IMR-90 (cell line): Measurements from ENCODE around the gene NLRC5. TPM values are rescaled to one million over a fixed set of nuclear protein-coding genes. Genes with fewer than 3 reads are reported as not detected.
"Not testable (repeated sequence)": the region's sequence is repeated elsewhere in the genome, so short reads cannot be mapped to it uniquely, and the experiment has no call there.

ENCODE experiments used
- ATAC-seq: fragments of 200-7000 bp; cut with Tn5 transposase; 2 replicates; pipeline ENCODE4 v1.9.1; 2020; ENCODE audit warnings: low read depth, mild to moderate bottlenecking, moderate library complexity
- BruUV-seq: library from RNA; stranded (reverse); fragments of 400-500 nt; replicated peaks from 2 replicates; lab custom pipeline; 2021; lab: Mats Ljungman, UMichigan
- CTCF ChIA-PET: fragments of 300-600 bp; formaldehyde crosslinking; extraction: SDS; loops from one replicate; lab custom pipeline; 2021; ENCODE audit warnings: antibody characterized with exemption; lab: Yijun Ruan, JAX
- POLR2A ChIA-PET: fragments of 300-600 bp; sonication (Branson Sonifier 250); formaldehyde crosslinking; loops from one replicate; lab custom pipeline; 2022; ENCODE audit warnings: antibody characterized with exemption; ENCODE audit not compliant: unreplicated experiment; lab: Charles Lee
- DNase-seq: peaks from one replicate; pipeline ENCODE4 v3.0.0; 2013
- H2AFZ ChIP-seq: replicated peaks from 2 replicates; pipeline ENCODE3; 2013; ENCODE audit warnings: low read length, mild to moderate bottlenecking; ENCODE audit not compliant: poor library complexity
- H2AK5ac ChIP-seq: 2 replicates; pipeline ENCODE4 v1.6.1; 2013; ENCODE audit warnings: low read depth, low read length, inconsistent platforms
- H2AK9ac ChIP-seq: replicated peaks from 2 replicates; pipeline ENCODE3; 2013; ENCODE audit warnings: mild to moderate bottlenecking, low read depth, low read length, moderate library complexity; ENCODE audit not compliant: poor library complexity
- H2BK120ac ChIP-seq: 2 replicates; pipeline ENCODE4 v1.6.1; 2013; ENCODE audit warnings: low read depth, low read length, inconsistent platforms
- H2BK15ac ChIP-seq: 3 replicates; pipeline ENCODE4 v1.6.1; 2013; ENCODE audit warnings: low read depth, low read length, inconsistent platforms
- H2BK20ac ChIP-seq: 2 replicates; pipeline ENCODE4 v1.6.1; 2013; ENCODE audit warnings: low read depth, mild to moderate bottlenecking, inconsistent platforms, low read length, moderate library complexity
- H2BK5ac ChIP-seq: 2 replicates; pipeline ENCODE4 v1.6.1; 2013; ENCODE audit warnings: mild to moderate bottlenecking, low read depth, low read length, inconsistent platforms; ENCODE audit not compliant: poor library complexity, severe bottlenecking
- H3K14ac ChIP-seq: replicated peaks from 2 replicates; pipeline ENCODE4 v1.6.1; 2013; ENCODE audit warnings: low read depth, low read length, inconsistent platforms
- H3K18ac ChIP-seq: 2 replicates; pipeline ENCODE4 v1.6.1; 2013; ENCODE audit warnings: low read depth, low read length, control low read depth
- H3K23ac ChIP-seq: 2 replicates; pipeline ENCODE4 v1.6.1; 2013; ENCODE audit warnings: low read depth, low read length, inconsistent platforms
- H3K27ac ChIP-seq: 2 replicates; pipeline ENCODE4 v1.5.1; 2013; ENCODE audit warnings: mild to moderate bottlenecking, control low read depth, low read length; ENCODE audit not compliant: insufficient read depth
- H3K27me3 ChIP-seq: 2 replicates; pipeline ENCODE4 v1.6.1; 2013; ENCODE audit warnings: low read length; ENCODE audit not compliant: control insufficient read depth, insufficient read depth
- H3K36me3 ChIP-seq: 2 replicates; pipeline ENCODE4 v1.6.1; 2013; ENCODE audit warnings: low read length, mixed read lengths; ENCODE audit not compliant: control insufficient read depth, insufficient read depth
- H3K4ac ChIP-seq: 2 replicates; pipeline ENCODE4 v1.6.1; 2013; ENCODE audit warnings: low read depth, low read length, inconsistent platforms
- H3K4me1 ChIP-seq: 2 replicates; pipeline ENCODE4 v1.6.1; 2013; ENCODE audit warnings: low read length, mixed read lengths; ENCODE audit not compliant: control insufficient read depth, insufficient read depth
- H3K4me2 ChIP-seq: 2 replicates; pipeline ENCODE4 v1.6.1; 2013; ENCODE audit warnings: low read depth, mild to moderate bottlenecking, control low read depth, low read length, moderate library complexity
- H3K4me3 ChIP-seq: 2 replicates; pipeline ENCODE4 v1.5.1; 2013; ENCODE audit warnings: low read depth, mild to moderate bottlenecking, control low read depth, low read length, moderate library complexity; ENCODE audit not compliant: insufficient read depth
- H3K56ac ChIP-seq: 2 replicates; pipeline ENCODE4 v1.6.1; 2013; ENCODE audit warnings: low read length, inconsistent platforms; ENCODE audit not compliant: insufficient read depth; ENCODE audit errors: extremely low read depth
- H3K79me1 ChIP-seq, 2 experiments: 2 replicates each; pipeline ENCODE4 v1.6.1; 2013; ENCODE audit warnings: low read length in 2 of 2, inconsistent platforms in 1 of 2, low read depth in 1 of 2
- H3K9ac ChIP-seq: 2 replicates; pipeline ENCODE4 v1.6.1; 2013; ENCODE audit warnings: low read depth, low read length, control low read depth
- H3K9me1 ChIP-seq: 2 replicates; pipeline ENCODE4 v1.6.1; 2013; ENCODE audit warnings: low read length, inconsistent platforms; ENCODE audit not compliant: insufficient read depth
- H3K9me3 ChIP-seq: 2 replicates; pipeline ENCODE4 v1.6.1; 2013; ENCODE audit warnings: low read length; ENCODE audit not compliant: control insufficient read depth, insufficient read depth
- H4K20me1 ChIP-seq: 2 replicates; pipeline ENCODE4 v1.6.1; 2013; ENCODE audit warnings: low read length, inconsistent platforms; ENCODE audit not compliant: insufficient read depth
- H4K5ac ChIP-seq: 2 replicates; pipeline ENCODE4 v1.6.1; 2013; ENCODE audit warnings: mild to moderate bottlenecking, low read depth, low read length, control low read depth
- H4K8ac ChIP-seq, 2 experiments: 2 replicates each; pipeline ENCODE4 v1.6.1; 2013; ENCODE audit warnings: low read depth in 2 of 2, low read length in 2 of 2, control low read depth in 1 of 2, inconsistent platforms in 1 of 2
- H4K91ac ChIP-seq: 2 replicates; pipeline ENCODE4 v1.6.1; 2013; ENCODE audit warnings: low read depth, low read length, inconsistent platforms; ENCODE audit not compliant: insufficient read depth
- WGBS, 2 experiments: methylation state at CpG; one replicate each; pipeline versions ENCODE4 v1.1.5 to v1.1.7; 2013; ENCODE audit warnings: missing lambda C conversion rate in 2 of 2; ENCODE audit not compliant: insufficient read length in 1 of 2; ENCODE audit errors: extremely low coverage in 2 of 2; 5-methylcytosine and 5-hydroxymethylcytosine counted together
- dilution Hi-C: fragments of 300-500 bp; cut with HindIII; formaldehyde crosslinking; loops from one replicate; pipeline ENCODE4 v1.14.3; 2018; ENCODE audit warnings: low sequenced_read_pairs; ENCODE audit not compliant: unreplicated experiment
- in situ Hi-C: fragments of 300-500 bp; cut with MboI; formaldehyde crosslinking; loops from 3 replicates; pipeline ENCODE4 v1.14.3; 2019; ENCODE audit warnings: low sequenced_read_pairs, inconsistent platforms, mixed read lengths
- intact Hi-C: fragments of 100-400 bp; cut with micrococcal nuclease; formaldehyde crosslinking; loops from 2 replicates; pipeline ENCODE4 v1.10.0; 2022
- polyA plus RNA-seq, 3 experiments: library from polyadenylated mRNA; depleted of rRNA; stranded (reverse); fragments of >200 nt; gene quantifications; 2 replicates each; pipeline ENCODE4 v1.2.3, GENCODE V29; 2012; ENCODE audit warnings: low replicate concordance in 1 of 3
- total RNA-seq: library from RNA; depleted of rRNA; stranded (reverse); fragments of >200 nt; gene quantifications from 2 replicates; pipeline ENCODE4 v1.2.3, GENCODE V29; 2012

The NLRC5 gene
- total and polyA plus RNA-seq, 2 of the 4 experiments (the other 2 are of a cell fraction), result 9.1 to 14.9 TPM

GRCh38 chr16:56986908-56987307 lies 2.4 kb upstream of the NLRC5 start:
- H3K4ac ChIP-seq, H2BK15ac ChIP-seq, DNase-seq, H2BK20ac ChIP-seq, H3K14ac ChIP-seq, H4K20me1 ChIP-seq, H3K27ac ChIP-seq, H3K9me3 ChIP-seq, H3K4me2 ChIP-seq, ATAC-seq, H2BK5ac ChIP-seq, H4K8ac ChIP-seq, H3K4me3 ChIP-seq, dilution Hi-C loops, POLR2A ChIA-PET, H3K36me3 ChIP-seq, H3K56ac ChIP-seq, H4K5ac ChIP-seq, H2AK5ac ChIP-seq, in situ Hi-C loops, intact Hi-C loops, H2BK120ac ChIP-seq, CTCF ChIA-PET, H2AFZ ChIP-seq, H3K9ac ChIP-seq, BruUV-seq, H3K27me3 ChIP-seq, H3K23ac ChIP-seq, H3K18ac ChIP-seq, H2AK9ac ChIP-seq, H4K91ac ChIP-seq: not testable (repeated sequence)
- Histone ChIP-seq H3K79me1 (peaks cover 18 to 54% of the 10 kb centered on the region in 2 experiments), H3K4me1 (peaks cover 26% of the 10 kb centered on the region), H3K9me1 (peaks cover 23% of the 10 kb centered on the region)
- WGBS, 2 experiments, result 100% methylated on average over 2 of the region's 4 CpGs; no CpG with 5 or more reads in 1 of the 2 experiments
